SK-N-SH treated with all-trans-retinoic acid at 6 μM for 48 hours (cell line): ENCODE results near the gene CNTLN.
A peak's percentile ranks its signal among the peaks of the same experiment; 100 is the strongest.

Experiments
- ATAC-seq: fragments of 200-7000 bp; cut with Tn5 transposase; 3 replicates; pipeline ENCODE4 v1.9.1; 2020; ENCODE audit warnings: mild to moderate bottlenecking, moderate library complexity
- ARNTL ChIP-seq: fragments of 450-650 bp; formaldehyde crosslinking; IDR thresholded peaks from 2 replicates; pipeline ENCODE4 v1.5.0; 2020; ENCODE audit warnings: low read depth, mild to moderate bottlenecking, moderate library complexity, borderline replicate concordance
- BACH2 ChIP-seq: fragments of 250-450 bp; sonication (Bioruptor Pico); IDR thresholded peaks from 2 replicates; pipeline ENCODE4 v1.9.0; 2021; ENCODE audit warnings: mild to moderate bottlenecking, borderline replicate concordance
- CREB5 ChIP-seq: fragments of 250-450 bp; sonication (Bioruptor Pico); IDR thresholded peaks from 2 replicates; pipeline ENCODE4 v1.5.1; 2020; ENCODE audit warnings: low read depth, mild to moderate bottlenecking, moderate library complexity
- CSDC2 ChIP-seq: fragments of 250-450 bp; sonication (Bioruptor Pico); IDR thresholded peaks from 2 replicates; pipeline ENCODE4 v1.5.0; 2020; ENCODE audit warnings: mild to moderate bottlenecking, moderate library complexity
- CSRNP3 ChIP-seq: fragments of 250-450 bp; sonication (Bioruptor Pico); IDR thresholded peaks from 2 replicates; pipeline ENCODE4 v1.5.1; 2021; ENCODE audit warnings: mild to moderate bottlenecking, moderate library complexity
- ESRRG ChIP-seq: fragments of 250-450 bp; sonication (Bioruptor Pico); IDR thresholded peaks from 2 replicates; pipeline ENCODE4 v1.6.1; 2021; ENCODE audit warnings: mild to moderate bottlenecking
- GLIS3 ChIP-seq: fragments of 250-450 bp; sonication (Bioruptor Pico); IDR thresholded peaks from 2 replicates; pipeline ENCODE4 v1.5.0; 2020; ENCODE audit warnings: mild to moderate bottlenecking, moderate library complexity
- ISL1 ChIP-seq: fragments of 250-450 bp; sonication (Bioruptor Pico); IDR thresholded peaks from 2 replicates; pipeline ENCODE4 v2.1.2; 2022; ENCODE audit warnings: mild to moderate bottlenecking, moderate library complexity
- OSR1 ChIP-seq: fragments of 250-450 bp; sonication (Bioruptor Pico); IDR thresholded peaks from 2 replicates; pipeline ENCODE4 v1.8.0; 2022; ENCODE audit warnings: moderate library complexity, mild to moderate bottlenecking, inconsistent platforms
- PATZ1 ChIP-seq: fragments of 250-450 bp; sonication (Bioruptor Pico); IDR thresholded peaks from 2 replicates; pipeline ENCODE4 v1.8.0; 2020; ENCODE audit warnings: mild to moderate bottlenecking, moderate library complexity, borderline replicate concordance
- POU6F1 ChIP-seq: fragments of 250-450 bp; sonication (Bioruptor Pico); IDR thresholded peaks from 2 replicates; pipeline ENCODE4 v1.8.0; 2021; ENCODE audit warnings: low read depth, mild to moderate bottlenecking, moderate library complexity, borderline replicate concordance
- PPARA ChIP-seq: fragments of 250-450 bp; sonication (Bioruptor Pico); IDR thresholded peaks from 2 replicates; pipeline ENCODE4 v1.5.0; 2020; ENCODE audit warnings: mild to moderate bottlenecking, borderline replicate concordance
- RARB ChIP-seq: fragments of 250-450 bp; sonication (Bioruptor Pico); IDR thresholded peaks from 2 replicates; pipeline ENCODE4 v1.8.0; 2021; ENCODE audit warnings: mild to moderate bottlenecking, moderate library complexity
- SNAI2 ChIP-seq: fragments of 250-450 bp; sonication (Bioruptor Pico); IDR thresholded peaks from 2 replicates; pipeline ENCODE4 v1.5.0; 2020; ENCODE audit warnings: mild to moderate bottlenecking, moderate library complexity
- TCF4 ChIP-seq: fragments of 250-450 bp; sonication (Bioruptor Pico); IDR thresholded peaks from 2 replicates; pipeline ENCODE4 v1.8.0; 2021; ENCODE audit warnings: mild to moderate bottlenecking, moderate library complexity, borderline replicate concordance
- TOX ChIP-seq: fragments of 250-450 bp; sonication (Bioruptor Pico); IDR thresholded peaks from 2 replicates; pipeline ENCODE4 v1.8.0; 2021; ENCODE audit warnings: mild to moderate bottlenecking, moderate library complexity, borderline replicate concordance
- ZC3H10 ChIP-seq: fragments of 250-450 bp; sonication (Bioruptor Pico); IDR thresholded peaks from 2 replicates; pipeline ENCODE4 v1.5.1; 2021; ENCODE audit warnings: mild to moderate bottlenecking, moderate library complexity
- ZFP30 ChIP-seq: fragments of 450-650 bp; formaldehyde crosslinking; IDR thresholded peaks from 2 replicates; pipeline ENCODE4 v1.5.0; 2022; ENCODE audit warnings: mild to moderate bottlenecking, moderate library complexity
- ZNF565 ChIP-seq: fragments of 450-650 bp; formaldehyde crosslinking; conservative IDR thresholded peaks from 2 replicates; pipeline ENCODE4 v1.5.0; 2020; ENCODE audit warnings: low read depth, mild to moderate bottlenecking, moderate library complexity
- ZNF70 ChIP-seq: fragments of 450-650 bp; formaldehyde crosslinking; IDR thresholded peaks from 2 replicates; pipeline ENCODE4 v1.5.0; 2020; ENCODE audit warnings: mild to moderate bottlenecking, moderate library complexity
- ZNF8 ChIP-seq: fragments of 450-650 bp; formaldehyde crosslinking; IDR thresholded peaks from 2 replicates; pipeline ENCODE4 v1.5.0; 2020; ENCODE audit warnings: mild to moderate bottlenecking, moderate library complexity

The CNTLN gene

GRCh38 chr9:17487467-17487866 lies 352.6 kb downstream of the CNTLN start:
- no peak for TF ChIP-seq TOX (CRISPR knock-in tag)
- ATAC-seq: no peak

GRCh38 chr9:17488662-17489061 lies 353.8 kb downstream of the CNTLN start:
- ATAC-seq: no peak

GRCh38 chr9:17490110-17490509 lies 355.3 kb downstream of the CNTLN start:
- no peak for TF ChIP-seq PATZ1 (CRISPR knock-in tag)
- no peak for TF ChIP-seq ZNF8 (CRISPR knock-in tag)
- peak; percentile 68; the same call in 1 of the 2 replicates for TF ChIP-seq TCF4 (CRISPR knock-in tag)
- no peak for TF ChIP-seq OSR1

More at GRCh38 chr9:17488662-17489061, 353.8 kb downstream of the CNTLN start:
- TF ChIP-seq ARNTL (CRISPR knock-in tag): no peak
- TF ChIP-seq GLIS3 (CRISPR knock-in tag): no peak
- no peak for TF ChIP-seq TOX (CRISPR knock-in tag)
- no peak for TF ChIP-seq CSDC2
- no peak for TF ChIP-seq BACH2
- TF ChIP-seq POU6F1 (CRISPR knock-in tag): no peak
- no peak for TF ChIP-seq ESRRG (CRISPR knock-in tag)
- TF ChIP-seq ZNF565 (CRISPR knock-in tag): no peak
- TF ChIP-seq ZNF70: no peak
- no peak for TF ChIP-seq SNAI2
- TF ChIP-seq TCF4 (CRISPR knock-in tag): no peak
- TF ChIP-seq ISL1: no peak
- no peak for TF ChIP-seq OSR1
- no peak for TF ChIP-seq PATZ1 (CRISPR knock-in tag)
- no peak for TF ChIP-seq CSRNP3 (CRISPR knock-in tag)
- TF ChIP-seq ZC3H10 (CRISPR knock-in tag): no peak
- no peak for TF ChIP-seq PPARA (CRISPR knock-in tag)
- TF ChIP-seq ZNF8 (CRISPR knock-in tag): no peak

GRCh38 chr9:17491780-17492179 lies 356.9 kb downstream of the CNTLN start:
- no peak for ATAC-seq
- no peak for TF ChIP-seq OSR1

More at GRCh38 chr9:17490110-17490509, 355.3 kb downstream of the CNTLN start:
- no peak; the same call in 2 of the 3 replicates for ATAC-seq

- TF ChIP-seq ESRRG (CRISPR knock-in tag) (no peak), RARB (CRISPR knock-in tag) (no peak), ZFP30 (CRISPR knock-in tag) (no peak), SNAI2 (no peak), CREB5 (CRISPR knock-in tag) (no peak), TCF4 (CRISPR knock-in tag) (no peak), ZC3H10 (CRISPR knock-in tag) (no peak), ZNF565 (CRISPR knock-in tag) (no peak), ZNF70 (no peak), ARNTL (CRISPR knock-in tag) (no peak), PPARA (CRISPR knock-in tag) (no peak), ISL1 (no peak), GLIS3 (CRISPR knock-in tag) (no peak), BACH2 (no peak)
- ATAC-seq: no peak
These were observed 368.4 kb downstream of the CNTLN start for GRCh38 chr9:17503196-17503595.
